NCI-H2227 (cell line): ENCODE results near the gene WDR44.
"Not testable (repeated sequence)": the region's sequence is repeated elsewhere in the genome, so short reads cannot be mapped to it uniquely, and the experiment has no call there.

ENCODE experiments used
- DNase-seq: peaks from one replicate; lab custom pipeline; 2025; ENCODE audit not compliant: unreplicated experiment; lab: John Stamatoyannopoulos, UW

The WDR44 gene, protein sequence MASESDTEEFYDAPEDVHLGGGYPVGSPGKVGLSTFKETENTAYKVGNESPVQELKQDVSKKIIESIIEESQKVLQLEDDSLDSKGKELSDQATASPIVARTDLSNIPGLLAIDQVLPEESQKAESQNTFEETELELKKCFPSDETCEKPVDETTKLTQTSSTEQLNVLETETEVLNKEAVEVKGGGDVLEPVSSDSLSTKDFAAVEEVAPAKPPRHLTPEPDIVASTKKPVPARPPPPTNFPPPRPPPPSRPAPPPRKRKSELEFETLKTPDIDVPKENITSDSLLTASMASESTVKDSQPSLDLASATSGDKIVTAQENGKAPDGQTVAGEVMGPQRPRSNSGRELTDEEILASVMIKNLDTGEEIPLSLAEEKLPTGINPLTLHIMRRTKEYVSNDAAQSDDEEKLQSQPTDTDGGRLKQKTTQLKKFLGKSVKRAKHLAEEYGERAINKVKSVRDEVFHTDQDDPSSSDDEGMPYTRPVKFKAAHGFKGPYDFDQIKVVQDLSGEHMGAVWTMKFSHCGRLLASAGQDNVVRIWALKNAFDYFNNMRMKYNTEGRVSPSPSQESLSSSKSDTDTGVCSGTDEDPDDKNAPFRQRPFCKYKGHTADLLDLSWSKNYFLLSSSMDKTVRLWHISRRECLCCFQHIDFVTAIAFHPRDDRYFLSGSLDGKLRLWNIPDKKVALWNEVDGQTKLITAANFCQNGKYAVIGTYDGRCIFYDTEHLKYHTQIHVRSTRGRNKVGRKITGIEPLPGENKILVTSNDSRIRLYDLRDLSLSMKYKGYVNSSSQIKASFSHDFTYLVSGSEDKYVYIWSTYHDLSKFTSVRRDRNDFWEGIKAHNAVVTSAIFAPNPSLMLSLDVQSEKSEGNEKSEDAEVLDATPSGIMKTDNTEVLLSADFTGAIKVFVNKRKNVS

DNA sequence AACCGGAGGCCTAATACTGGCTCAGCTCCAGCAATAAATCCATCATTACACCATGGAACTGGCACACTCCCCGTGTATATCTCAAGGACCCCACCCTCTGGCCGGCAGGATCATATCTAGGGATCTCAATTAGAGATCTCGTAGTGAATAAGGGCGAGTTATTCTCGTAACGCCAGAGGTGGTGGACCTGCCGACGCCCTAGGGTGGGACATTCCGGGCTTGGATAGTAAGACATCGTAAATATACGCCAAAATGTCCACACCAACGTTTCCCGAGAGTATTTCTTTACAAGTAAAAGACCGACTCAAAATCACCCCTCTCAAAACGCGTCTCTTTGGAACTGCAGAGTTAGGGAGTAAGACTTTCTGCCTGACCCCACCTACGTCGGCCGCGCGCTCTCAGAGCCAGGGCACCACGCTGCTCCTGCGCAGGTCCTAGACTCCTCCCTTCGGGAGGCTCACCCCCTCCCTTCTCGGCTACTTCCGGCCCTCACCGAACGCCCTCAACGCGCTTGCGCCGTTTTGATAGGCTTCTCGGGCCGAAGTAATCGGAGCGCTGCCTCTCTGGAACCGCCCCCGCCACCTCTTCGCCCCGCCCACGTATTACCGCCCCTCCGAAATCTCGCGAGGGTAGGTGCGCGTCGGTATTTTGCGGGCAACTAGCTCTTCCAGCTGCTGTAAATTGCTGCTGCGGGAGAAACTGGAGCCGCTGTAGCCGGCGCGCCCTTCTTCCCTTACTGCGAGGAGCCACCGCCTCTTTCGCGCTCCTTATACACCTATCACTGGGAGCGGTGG, at the start of gene WDR44:
Gene WDR44 (plus strand): TSS at position 643 of the 794 bp plus-strand sequence. CDS start 398 bp downstream, outside the sequence.
- peak; percentile 99 for DNase-seq

DNA sequence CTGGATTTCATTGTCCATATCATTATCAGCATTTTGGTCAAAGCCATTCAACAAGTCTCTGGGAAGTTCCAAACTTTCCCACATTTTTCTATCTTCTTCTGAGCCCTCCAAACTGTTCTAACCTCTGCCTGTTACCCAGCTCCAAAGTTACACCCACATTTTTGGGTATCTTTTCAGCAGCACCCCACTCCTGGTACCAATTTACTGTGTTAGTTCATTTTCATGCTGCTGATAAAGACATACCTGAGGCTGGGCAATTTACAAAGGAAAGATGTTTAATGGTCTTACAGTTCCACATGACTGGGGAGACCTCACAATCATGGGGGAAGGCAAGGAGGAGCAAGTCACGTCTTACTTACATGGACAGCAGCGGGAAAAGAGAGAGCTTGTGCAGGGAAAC, 40.1 kb upstream of the WDR44 start:
- DNase-seq: not testable (repeated sequence)

DNA sequence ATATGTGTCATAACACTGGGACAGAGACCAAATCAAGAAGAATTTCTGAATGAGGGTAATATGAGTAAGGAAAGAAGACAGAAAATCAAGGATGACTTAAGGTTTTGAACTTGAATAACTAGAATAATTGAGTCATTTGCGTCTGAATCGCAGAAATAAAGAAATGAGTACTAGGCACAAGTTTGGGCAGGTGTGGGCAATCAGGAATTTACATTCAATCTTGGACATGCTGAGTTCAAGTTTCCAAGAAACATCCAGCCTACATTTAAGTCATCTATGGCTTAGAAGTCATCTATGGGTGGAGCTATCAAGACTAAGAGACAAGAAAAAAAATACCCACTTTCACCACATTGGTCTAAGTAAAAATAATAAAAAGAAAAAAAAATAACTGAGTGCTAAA, 30.4 kb upstream of the WDR44 start:
- no peak for DNase-seq

DNA sequence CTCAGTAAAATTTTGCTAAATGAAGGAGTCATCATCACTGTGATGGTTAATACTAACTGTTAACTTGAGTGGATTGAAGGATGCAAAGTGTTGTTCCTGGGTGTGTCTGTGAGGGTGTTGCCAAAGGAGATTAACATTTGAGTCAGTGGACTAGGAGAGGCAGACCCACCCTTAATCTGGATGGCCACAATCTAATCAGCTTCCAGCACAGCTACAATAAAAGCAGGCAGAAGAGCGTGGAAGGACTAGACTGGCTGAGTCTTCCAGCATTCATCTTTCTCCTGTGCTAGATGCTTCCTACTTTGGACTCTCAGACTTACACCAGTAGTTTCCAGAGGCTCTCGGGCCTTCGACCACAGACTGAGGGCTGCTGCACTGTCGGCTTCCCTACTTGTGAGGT, 21.3 kb upstream of the WDR44 start:
- DNase-seq: no peak

- DNase-seq: no peak
These were observed 20.5 kb upstream of the WDR44 start for GRCh38 chrX:118325453-118325852.

GRCh38 chrX:118329175-118329574, 16.7 kb upstream of the WDR44 start:
- no peak for DNase-seq

- DNase-seq: no peak
These were observed 8.2 kb upstream of the WDR44 start for GRCh38 chrX:118337687-118338086.

DNA sequence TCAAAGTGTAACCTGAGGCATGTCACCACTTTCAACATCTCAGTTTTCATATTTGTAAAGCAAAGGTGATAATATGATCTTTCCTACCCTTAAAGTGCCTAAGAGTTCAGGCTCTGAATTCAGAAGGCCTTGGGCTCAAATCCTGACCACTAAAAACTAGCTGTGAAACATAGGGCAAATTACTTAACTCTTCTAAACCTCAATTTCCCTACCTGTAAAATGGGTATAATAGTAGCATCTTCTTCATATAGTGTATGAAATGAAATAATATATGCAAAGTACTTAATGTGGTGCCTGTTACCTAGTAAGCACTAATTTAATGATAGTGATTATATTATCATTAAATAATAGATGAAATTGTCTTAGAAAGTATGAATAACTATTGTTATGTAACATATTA, 7.0 kb upstream of the WDR44 start:
- DNase-seq: no peak

DNA sequence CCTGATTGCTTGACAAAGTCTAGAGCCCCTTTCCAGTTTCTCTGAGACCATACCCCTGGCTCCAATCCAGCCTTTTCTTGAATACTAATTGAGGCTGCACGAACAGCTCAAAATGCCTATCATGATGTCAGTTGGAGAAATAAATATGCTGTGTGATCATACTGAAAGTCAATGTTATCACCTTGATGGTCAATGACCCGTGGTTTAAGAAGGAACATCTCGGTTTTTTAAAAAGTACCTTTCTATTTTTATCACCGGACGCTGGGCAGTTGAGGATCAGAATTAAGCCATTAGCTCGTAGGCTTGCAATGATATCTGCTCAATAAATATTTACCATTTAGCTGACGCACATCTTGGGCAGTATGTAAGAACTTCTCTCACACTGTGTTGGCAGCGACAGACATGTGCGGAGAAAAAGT, 852 bp upstream of the WDR44 start:
- DNase-seq: peak; percentile 37

DNA sequence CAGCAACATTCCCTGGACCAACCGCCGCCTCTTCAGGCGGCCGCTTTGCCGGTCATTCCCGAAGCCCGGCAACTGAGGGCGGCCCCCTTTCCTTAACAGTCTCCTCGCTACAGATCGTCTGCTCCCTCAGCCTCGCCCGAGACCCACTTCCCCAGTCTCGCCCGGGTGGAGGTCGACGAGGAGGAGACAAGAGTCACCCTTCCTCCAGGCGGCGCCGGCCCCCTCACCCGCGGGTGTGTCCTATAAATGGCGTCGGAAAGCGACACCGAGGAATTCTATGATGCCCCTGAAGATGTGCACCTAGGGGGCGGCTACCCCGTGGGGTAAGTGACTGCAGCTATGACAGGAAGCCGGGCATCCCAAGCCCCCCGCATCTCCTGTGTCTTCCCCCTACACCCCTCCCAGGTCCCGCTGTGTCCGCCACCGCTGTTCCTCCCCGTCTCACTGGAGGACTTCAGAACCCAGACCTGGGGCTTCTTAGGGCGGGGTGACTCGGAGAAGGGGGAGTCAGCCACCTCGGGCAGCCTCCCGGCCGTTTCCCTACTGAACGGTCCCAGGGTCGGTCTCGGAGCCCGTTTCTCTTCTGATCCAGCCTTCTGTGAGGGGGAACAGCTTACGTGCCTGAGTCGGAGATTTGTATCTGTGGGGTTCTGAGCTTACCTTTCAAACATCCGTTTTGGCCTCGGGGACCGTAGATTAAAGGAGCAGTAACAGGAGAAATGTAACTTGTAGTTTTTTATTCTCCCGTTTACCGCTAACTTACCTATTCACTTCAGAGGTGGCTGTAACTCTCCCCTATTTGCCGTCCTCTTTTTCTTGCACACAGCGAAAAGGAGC, 570 bp downstream of the WDR44 start:
- DNase-seq: peak; percentile 83

- no peak for DNase-seq
These were observed 1.2 kb downstream of the WDR44 start for GRCh38 chrX:118347131-118347530.

DNA sequence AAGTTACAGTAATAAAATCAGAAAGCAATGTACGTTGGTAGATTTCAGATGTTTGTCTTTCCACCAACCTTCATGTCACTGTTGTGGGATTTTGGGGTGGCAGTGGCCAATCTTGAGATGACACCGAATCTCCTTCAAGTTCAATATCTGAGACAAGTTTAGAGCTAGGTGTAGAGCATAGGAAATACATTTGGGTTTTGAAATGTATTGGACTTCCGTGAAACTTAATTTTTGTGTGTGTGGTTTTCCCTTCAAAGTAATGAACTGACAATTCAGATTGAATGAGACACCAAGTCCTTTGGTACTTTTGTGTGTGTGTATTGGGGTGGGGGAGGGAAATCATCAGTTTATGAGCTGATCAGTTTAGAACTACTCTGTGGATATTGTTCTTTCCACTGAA, 1.8 kb downstream of the WDR44 start:
- no peak for DNase-seq

GRCh38 chrX:118348186-118348810, 2.4 kb downstream of the WDR44 start:
- no peak for DNase-seq

- no peak for DNase-seq
These were observed 3.3 kb downstream of the WDR44 start for GRCh38 chrX:118349188-118349587.

- DNase-seq: no peak
These were observed 4.3 kb downstream of the WDR44 start for GRCh38 chrX:118350221-118350620.

DNA sequence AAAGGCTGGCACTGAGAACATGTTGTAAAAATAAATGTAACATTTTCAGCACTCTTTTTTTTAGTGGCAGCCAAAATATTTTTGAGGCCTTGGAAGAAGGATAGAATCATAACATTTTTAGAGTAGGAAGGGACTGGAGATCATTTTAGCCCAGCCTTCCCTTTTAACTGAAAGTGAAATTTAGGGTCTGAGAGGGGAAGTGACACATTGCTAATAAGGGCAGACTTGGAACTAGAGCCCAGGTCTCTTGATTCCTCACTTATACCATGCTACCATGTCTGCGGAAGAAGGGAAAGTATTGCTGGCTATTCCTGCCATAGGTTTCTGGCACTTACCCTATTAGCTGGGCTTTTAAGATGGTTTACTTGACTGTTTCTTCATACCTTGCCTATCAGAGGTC, 4.8 kb downstream of the WDR44 start:
- DNase-seq: no peak

GRCh38 chrX:118352566-118352965, 6.7 kb downstream of the WDR44 start:
- no peak for DNase-seq

- DNase-seq: no peak
These were observed 7.4 kb downstream of the WDR44 start for GRCh38 chrX:118353081-118353850.
